ENCODE data around the gene DOCK1. TPM values are rescaled to one million over a fixed set of nuclear protein-coding genes. Genes with fewer than 3 reads are reported as not detected.

The DOCK1 gene
- total RNA-seq, 1 experiment from 2014 or later: 44.5 TPM

DNA sequence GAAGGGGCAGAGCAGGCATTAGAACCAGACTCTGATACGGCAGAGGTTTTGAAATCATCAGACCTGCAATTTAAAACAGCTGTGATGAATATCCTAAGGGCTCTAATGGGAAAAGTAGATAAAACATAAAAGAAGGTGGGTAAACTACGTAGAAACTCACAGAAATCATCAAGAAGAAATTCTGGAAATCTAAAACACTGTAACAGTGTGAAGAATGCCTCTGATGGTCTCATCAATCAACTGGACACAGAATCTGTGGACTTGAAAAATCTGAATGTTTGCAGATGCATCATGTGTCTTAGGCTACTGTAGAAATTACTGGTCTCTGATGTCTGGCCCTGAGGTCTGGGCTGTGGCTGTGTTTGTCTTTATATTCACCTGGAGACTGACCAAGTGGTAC is 470.8 kb downstream of the DOCK1 start:
- H3K4me3 ChIP-seq (ENCODE audit: insufficient read depth, low read depth, low read length): no peak overlapping the region
- no peaks in the 10 kb centered on the region for H3K27me3 ChIP-seq (ENCODE audit: control insufficient read depth, insufficient read depth, low read length)
- DNase-seq: no peak
- no peaks in the 10 kb centered on the region for H3K36me3 ChIP-seq (replicated peaks; ENCODE audit: control insufficient read depth, insufficient read depth, low read length)

DNA sequence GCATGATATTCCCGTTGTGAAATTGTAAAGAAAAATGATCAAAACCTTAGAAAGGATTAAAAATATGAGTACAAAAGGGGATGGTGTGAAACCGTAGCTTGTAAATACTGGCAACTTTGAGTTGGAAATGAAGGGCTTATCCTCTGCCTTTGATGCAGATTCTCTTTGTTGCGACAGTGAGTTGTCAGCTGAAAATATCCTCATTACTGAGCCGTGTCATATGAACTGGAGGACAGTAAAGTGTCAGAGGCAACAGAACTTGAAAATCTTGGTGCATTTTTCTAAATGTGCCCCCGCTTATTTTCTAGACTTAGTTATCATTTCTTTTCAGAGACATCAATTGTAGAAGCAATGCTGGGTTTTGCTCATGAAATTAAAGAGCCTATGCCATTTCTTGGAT is 473.4 kb downstream of the DOCK1 start:
- DNase-seq: no peak
- Histone ChIP-seq H3K27me3 (ENCODE audit: control insufficient read depth, insufficient read depth, low read length) (no peaks in the 10 kb centered on the region), H3K4me3 (ENCODE audit: insufficient read depth, low read depth, low read length) (no peak overlapping the region), H3K36me3 (replicated peaks; ENCODE audit: control insufficient read depth, insufficient read depth, low read length) (no peaks in the 10 kb centered on the region; the same call in 1 of the 2 replicates)

DNA sequence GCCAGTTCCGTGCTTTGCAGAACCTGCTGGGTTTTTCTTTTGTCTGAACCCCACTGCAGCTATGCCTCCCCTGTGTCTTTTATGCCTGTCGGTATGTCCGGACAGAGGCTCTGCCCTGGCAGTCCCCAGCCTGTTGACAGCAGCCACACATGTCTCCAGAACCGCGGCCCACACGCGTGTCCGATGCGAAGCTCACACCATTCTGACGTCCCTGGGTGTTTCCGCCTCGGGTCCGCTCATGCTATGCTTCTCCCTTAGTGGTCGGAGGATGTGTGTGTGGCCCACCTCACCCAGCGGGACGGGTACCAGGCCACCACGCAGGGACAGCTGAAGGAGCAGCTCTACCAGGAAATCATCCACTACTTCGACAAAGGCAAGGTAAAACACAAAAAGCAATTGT is 479.3 kb downstream of the DOCK1 start:
- no peaks in the 10 kb centered on the region for H3K27me3 ChIP-seq (ENCODE audit: control insufficient read depth, insufficient read depth, low read length)
- H3K36me3 ChIP-seq (replicated peaks; ENCODE audit: control insufficient read depth, insufficient read depth, low read length): no peaks in the 10 kb centered on the region; the same call in 1 of the 2 replicates
- H3K4me3 ChIP-seq (ENCODE audit: insufficient read depth, low read depth, low read length): no peak overlapping the region
- no peak for DNase-seq

DNA sequence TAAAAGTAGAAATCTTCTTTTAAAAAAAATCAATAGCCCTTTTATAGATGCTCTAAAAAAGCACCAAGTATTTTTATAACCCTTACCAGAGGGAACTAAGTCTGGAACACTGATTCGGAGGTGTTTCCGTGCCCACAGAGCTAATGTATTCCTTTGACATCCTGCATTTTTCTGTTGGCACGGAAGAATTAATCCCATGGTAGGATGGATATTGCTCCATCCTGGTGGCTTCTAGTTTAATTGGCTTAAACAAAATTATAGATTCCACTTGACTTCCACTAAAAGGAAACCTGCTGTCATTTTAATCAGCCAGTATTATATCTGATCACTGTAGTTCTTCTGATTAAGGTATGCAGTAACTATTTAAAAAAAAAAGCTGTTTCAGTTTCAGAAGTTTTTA is 479.8 kb downstream of the DOCK1 start:
- H3K27me3 ChIP-seq (ENCODE audit: control insufficient read depth, insufficient read depth, low read length): no peaks in the 10 kb centered on the region
- H3K36me3 ChIP-seq (replicated peaks; ENCODE audit: control insufficient read depth, insufficient read depth, low read length): no peaks in the 10 kb centered on the region; the same call in 1 of the 2 replicates
- DNase-seq: no peak
- no peak overlapping the region for H3K4me3 ChIP-seq (ENCODE audit: insufficient read depth, low read depth, low read length)

DNA sequence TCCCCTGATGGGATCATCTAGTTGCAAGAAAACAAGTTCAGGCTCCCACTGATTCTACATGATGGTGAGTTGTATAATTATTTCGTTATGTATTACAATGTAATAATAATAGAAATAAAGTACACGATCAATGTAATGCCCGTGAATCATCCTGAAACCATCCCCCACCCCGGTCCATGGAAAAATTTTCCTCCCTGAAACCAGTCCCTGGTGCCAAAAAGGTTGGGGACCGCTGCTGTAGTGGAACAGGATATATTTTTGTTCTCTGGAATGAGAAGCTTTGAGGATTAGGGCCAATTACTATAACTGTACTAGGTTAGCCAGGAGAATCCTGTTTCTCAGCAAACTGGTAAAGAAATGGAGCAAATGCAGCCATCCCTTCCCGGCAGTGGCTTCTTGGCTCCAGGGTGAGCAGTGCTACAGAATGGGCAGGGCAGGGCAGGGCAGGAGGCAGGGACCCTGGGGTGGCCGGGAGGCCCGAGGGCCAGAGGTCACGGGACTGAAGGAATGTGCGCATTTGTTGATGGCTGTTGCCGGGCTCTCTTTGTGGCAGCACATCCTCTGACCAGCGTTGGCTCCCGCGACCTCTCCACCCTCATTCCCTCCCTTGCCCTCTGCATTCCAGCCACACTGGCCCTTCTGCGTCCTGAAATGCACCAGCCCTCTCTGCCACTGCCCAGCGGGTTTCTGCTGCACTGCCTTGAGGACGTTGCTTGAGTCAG is 481.5 kb downstream of the DOCK1 start:
- Histone ChIP-seq H3K4me3 (ENCODE audit: insufficient read depth, low read depth, low read length) (no peak overlapping the region), H3K27me3 (ENCODE audit: control insufficient read depth, insufficient read depth, low read length) (no peaks in the 10 kb centered on the region), H3K36me3 (replicated peaks; ENCODE audit: control insufficient read depth, insufficient read depth, low read length) (no peaks in the 10 kb centered on the region; the same call in 1 of the 2 replicates)
- peak; percentile 77 for DNase-seq

DNA sequence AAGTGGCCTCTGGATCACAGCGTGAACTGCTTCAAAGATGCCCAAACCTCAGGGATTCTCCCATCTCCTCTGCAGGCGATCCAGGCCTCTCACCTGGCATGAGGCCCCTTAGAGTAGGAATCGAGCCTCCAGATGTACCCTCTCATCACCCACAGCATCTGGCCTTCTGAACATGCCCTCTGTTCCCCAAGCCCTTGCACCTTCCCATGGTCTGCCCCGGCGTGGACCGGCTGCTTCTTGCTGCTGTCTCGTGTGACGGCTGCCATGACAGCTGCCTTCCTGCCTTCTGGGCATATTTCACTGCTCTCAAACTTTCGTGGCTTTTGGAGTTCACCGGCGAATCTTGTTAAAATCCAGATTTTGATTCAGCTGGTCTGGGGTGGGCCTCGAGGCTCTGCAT is 486.6 kb downstream of the DOCK1 start:
- Histone ChIP-seq H3K4me3 (ENCODE audit: insufficient read depth, low read depth, low read length) (no peak overlapping the region), H3K27me3 (ENCODE audit: control insufficient read depth, insufficient read depth, low read length) (no peaks in the 10 kb centered on the region), H3K36me3 (replicated peaks; ENCODE audit: control insufficient read depth, insufficient read depth, low read length) (no peaks in the 10 kb centered on the region)
- DNase-seq: no peak

DNA sequence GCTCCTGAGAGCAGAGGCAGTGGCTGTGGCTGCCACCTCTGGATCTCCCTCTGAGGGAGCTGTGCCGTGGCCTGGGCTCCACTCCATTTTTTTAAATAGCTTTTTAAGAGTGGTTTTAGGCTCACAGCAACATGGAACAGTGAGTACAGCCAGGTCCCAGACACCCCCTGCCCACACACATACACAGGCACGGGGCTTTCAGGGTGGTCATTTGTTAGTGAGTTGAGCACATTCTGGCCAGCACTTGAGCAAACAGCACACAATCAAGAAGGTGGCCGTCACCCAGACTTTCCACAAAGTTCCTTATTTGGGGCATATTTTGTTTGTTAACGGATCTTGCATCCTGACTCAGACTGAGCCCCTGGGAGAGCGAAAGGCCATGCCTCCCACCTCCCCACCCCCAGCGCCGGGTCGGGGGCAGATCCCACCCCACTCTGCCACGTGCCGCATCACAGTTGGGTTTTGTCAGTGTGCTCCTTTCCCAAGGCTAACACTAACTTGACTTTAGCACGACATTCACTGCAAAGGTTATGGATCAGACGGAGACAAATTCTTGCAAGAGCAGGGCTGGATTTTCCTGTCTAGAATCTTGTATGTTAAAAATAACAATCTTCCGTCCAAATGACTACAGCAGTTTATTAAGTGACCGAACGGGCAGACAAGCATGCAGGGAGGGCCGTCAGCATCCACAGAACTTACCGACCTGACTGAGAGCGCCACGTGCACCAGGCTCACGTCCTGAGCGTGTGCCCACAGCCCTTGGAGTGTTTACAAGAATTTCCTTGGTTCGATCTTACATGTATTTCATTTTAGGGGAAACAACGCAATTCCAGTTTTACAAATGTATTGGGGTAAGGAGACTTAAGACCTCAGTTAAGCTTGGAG is 487.4 kb downstream of the DOCK1 start:
- DNase-seq: peak; percentile 30
- H3K36me3 ChIP-seq (replicated peaks; ENCODE audit: control insufficient read depth, insufficient read depth, low read length): no peaks in the 10 kb centered on the region
- H3K4me3 ChIP-seq (ENCODE audit: insufficient read depth, low read depth, low read length): no peak overlapping the region
- H3K27me3 ChIP-seq (ENCODE audit: control insufficient read depth, insufficient read depth, low read length): no peaks in the 10 kb centered on the region

DNA sequence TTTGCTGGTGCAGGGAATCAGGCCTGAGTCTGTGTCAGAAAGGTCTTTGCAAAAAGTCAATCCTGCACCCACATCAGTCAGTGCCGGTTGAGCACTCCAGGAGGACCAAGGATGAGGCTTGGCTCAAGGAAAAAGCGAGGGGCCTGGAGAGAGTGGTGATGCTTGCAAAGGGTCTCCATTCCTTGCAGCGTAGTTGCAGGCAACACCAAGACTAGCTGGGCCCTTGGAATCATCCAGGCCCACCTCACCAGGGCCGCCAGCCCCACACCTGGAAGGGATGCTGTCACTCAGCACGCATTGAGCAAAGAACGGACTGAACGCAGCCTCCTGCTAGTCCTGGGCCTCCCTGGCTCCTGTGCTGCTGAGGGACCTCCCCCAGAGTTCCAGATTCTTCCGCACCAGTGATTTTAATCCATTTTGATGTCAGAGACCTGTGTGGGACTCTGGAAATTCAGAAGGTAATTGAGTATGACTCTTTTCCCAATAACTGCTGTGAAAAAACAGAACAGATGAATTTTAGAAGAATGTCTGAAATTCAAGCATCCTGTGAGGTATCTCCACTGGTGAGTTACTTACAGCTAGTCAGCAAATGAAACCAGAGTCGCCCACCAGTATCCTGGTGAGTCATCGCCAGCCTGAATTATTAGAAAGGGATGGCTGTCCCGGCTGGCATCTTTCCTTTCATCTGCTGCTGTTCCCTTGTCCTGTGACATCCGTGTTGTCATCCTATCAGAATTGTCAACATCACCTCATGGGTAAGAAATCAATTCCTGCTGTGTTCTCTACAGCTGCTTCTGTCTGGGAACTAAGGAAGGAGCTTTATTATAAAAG is 493.1 kb downstream of the DOCK1 start:
- DNase-seq: no peak
- Histone ChIP-seq H3K4me3 (ENCODE audit: insufficient read depth, low read depth, low read length) (no peak overlapping the region), H3K27me3 (ENCODE audit: control insufficient read depth, insufficient read depth, low read length) (no peaks in the 10 kb centered on the region), H3K36me3 (replicated peaks; ENCODE audit: control insufficient read depth, insufficient read depth, low read length) (no peaks in the 10 kb centered on the region)

DNA sequence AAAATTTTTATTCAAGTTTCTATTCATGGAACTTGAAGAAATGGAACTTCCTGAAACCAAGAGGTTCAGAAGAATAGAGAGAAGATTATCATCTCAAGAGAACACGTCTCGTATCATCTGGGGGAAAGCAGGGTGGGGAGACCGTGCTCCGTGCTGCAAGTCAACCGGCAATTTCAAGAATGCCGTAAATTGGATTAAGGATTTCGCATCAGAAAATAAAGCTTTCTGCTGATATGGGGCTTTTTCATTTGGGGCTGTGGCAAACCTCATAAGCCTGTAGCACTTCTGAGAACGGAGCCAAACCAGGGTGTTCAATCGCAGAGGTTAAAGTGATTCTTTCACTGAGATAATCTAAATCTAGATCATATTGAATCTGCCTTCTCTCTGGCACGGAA is 493.7 kb downstream of the DOCK1 start:
- no peaks in the 10 kb centered on the region for H3K27me3 ChIP-seq (ENCODE audit: control insufficient read depth, insufficient read depth, low read length)
- no peaks in the 10 kb centered on the region for H3K36me3 ChIP-seq (replicated peaks; ENCODE audit: control insufficient read depth, insufficient read depth, low read length)
- no peak overlapping the region for H3K4me3 ChIP-seq (ENCODE audit: insufficient read depth, low read depth, low read length)
- DNase-seq: no peak

DNA sequence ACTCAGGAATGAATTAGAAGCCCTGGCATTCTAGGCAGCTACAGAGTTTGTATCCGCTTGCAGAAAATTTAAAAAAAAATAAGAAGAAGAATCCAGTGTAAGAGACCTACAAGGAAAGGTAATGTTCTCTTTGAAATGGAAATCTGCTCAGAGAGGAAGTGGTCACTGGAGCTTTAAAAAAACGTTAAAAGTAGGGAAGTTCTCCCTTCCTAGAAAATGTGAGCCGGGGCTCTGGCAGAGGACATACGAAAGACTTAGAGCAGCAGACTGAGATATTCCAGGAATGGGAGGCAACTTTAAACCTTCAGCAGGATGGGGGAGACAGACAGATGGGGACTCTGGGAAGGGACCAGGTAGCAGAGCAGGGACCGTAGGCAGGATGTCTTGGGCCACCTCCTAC is 494.4 kb downstream of the DOCK1 start:
- H3K4me3 ChIP-seq (ENCODE audit: insufficient read depth, low read depth, low read length): no peak overlapping the region
- H3K36me3 ChIP-seq (replicated peaks; ENCODE audit: control insufficient read depth, insufficient read depth, low read length): no peaks in the 10 kb centered on the region
- DNase-seq: no peak
- H3K27me3 ChIP-seq (ENCODE audit: control insufficient read depth, insufficient read depth, low read length): no peaks in the 10 kb centered on the region

DNA sequence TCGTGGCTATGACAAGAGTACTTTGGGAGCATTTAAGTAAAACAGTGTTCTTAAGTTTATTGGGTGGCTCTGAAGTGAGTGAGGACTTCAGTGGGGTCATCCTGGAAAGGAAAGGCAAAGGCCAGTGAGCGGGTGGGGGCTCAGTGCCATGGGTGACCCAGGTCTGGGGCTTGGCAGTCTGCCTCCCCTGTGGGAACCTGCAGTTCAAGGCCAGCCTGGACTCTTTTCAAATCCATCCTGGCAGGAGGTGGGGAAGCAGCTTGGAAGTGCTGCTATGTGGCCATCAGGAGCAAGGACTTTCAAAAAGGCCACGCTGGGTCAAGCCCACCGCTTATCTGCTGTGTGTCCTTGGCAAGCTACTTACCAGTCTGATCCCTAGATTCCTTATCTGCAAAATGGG is 495.0 kb downstream of the DOCK1 start:
- no peak overlapping the region for H3K4me3 ChIP-seq (ENCODE audit: insufficient read depth, low read depth, low read length)
- H3K36me3 ChIP-seq (replicated peaks; ENCODE audit: control insufficient read depth, insufficient read depth, low read length): no peaks in the 10 kb centered on the region
- no peak for DNase-seq
- no peaks in the 10 kb centered on the region for H3K27me3 ChIP-seq (ENCODE audit: control insufficient read depth, insufficient read depth, low read length)

DNA sequence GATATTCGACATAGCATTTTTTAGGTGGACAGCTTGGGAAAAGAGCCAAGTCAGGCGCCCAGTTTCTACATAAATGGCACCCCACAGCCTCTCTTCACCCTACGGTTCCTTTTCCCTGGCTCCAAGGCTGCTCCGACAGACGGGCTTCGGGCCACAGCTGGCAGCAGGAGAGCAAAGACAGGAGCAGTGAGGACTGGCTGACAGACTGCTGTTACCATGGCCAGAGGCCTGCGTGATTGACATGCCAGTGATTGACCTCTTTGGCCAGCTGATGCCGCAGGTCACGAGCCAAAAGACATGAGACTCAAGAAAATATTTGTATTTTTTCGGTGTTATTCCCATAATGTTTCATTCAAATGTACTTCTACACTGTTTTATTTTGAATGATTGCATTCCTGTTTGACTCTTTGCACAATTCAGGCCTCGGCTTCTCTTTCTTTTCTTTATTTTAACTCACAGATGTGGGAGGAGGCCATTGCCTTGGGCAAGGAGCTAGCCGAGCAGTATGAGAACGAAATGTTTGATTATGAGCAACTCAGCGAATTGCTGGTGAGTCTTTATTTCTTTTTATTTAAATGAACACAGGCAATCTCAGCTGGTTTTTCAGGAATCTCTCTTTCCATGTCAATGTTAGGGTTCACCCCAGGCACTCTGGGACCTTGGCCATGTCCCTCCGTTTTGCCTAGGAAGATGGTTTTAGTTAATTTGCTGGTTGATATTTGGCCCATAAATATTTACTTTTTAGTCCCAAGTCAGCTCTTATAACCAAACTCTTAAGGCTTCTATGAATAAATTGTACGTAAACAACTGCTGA is 497.6 kb downstream of the DOCK1 start:
- H3K27me3 ChIP-seq (ENCODE audit: control insufficient read depth, insufficient read depth, low read length): no peaks in the 10 kb centered on the region
- H3K36me3 ChIP-seq (replicated peaks; ENCODE audit: control insufficient read depth, insufficient read depth, low read length): no peaks in the 10 kb centered on the region
- DNase-seq: no peak
- H3K4me3 ChIP-seq (ENCODE audit: insufficient read depth, low read depth, low read length): no peak overlapping the region

DNA sequence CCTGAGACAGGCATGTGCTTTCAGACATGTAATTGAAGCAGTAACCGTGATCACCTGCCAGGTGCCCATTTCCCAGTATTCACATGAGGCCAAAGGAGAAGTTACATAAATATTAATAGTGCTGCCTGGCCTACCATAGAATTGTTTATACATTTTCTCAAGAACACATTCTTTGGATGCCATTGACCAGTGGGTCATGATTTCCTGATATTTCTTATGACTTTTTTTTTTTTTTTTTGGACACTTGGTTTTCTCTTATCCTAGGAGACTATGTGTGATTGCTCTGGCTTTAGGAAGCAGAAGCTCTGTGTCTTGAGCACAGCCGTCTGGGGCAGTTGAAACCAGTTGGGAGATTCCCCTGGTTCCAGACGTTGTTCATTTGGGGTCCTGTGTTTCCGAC is 500.0 kb downstream of the DOCK1 start:
- no peaks in the 10 kb centered on the region for H3K27me3 ChIP-seq (ENCODE audit: control insufficient read depth, insufficient read depth, low read length)
- H3K36me3 ChIP-seq (replicated peaks; ENCODE audit: control insufficient read depth, insufficient read depth, low read length): no peaks in the 10 kb centered on the region
- no peak overlapping the region for H3K4me3 ChIP-seq (ENCODE audit: insufficient read depth, low read depth, low read length)
- no peak for DNase-seq

DNA sequence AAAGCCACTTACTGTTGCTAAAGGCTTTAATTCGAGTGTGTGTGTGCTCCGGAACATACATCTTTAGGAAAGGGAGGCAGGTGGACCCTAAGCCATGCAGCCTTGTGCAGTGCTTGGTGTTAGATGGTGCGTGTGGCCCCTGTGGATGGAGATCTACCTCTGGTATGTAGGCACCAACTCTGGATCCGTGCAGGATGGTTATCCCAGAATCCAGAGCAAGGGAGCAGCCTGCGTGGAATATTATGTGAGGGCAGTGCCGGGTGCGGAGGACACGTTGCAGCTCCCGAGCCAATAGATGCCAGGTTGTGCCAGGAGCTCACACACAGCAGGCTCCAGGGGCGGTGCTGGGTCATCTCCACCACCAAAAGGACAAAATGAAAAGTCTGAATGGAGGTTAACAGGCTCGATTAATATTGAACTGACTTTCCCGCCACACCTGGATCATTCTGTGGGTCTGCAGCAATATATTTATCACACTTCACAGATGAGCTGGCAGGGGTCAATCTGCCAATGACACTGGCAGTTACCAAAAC is 500.9 kb downstream of the DOCK1 start:
- Histone ChIP-seq H3K36me3 (replicated peaks; ENCODE audit: control insufficient read depth, insufficient read depth, low read length) (no peaks in the 10 kb centered on the region), H3K4me3 (ENCODE audit: insufficient read depth, low read depth, low read length) (no peak overlapping the region), H3K27me3 (ENCODE audit: control insufficient read depth, insufficient read depth, low read length) (no peaks in the 10 kb centered on the region)
- DNase-seq: no peak

All from H7 (cell line).